Measurements from ENCODE around the gene ZFP28.

- TF ChIP-seq POLR2AphosphoS5 (IDR thresholded peaks at IDR 0.05; ENCODE audit: borderline replicate concordance, low read depth, low read length) (no peak), EZH2 (IDR thresholded peaks at IDR 0.05) (no peak)
Measured at GRCh38 chr19:56595548-56595899, 56.8 kb downstream of the ZFP28 start.

Measured in SK-N-MC (cell line).